IMR-90 (cell line): ENCODE results near the gene NINJ2. TPM values are rescaled to one million over a fixed set of nuclear protein-coding genes. Genes with fewer than 3 reads are reported as not detected.

Experiments used
- ATAC-seq: fragments of 200-7000 bp; cut with Tn5 transposase; 2 replicates; pipeline ENCODE4 v1.9.1; 2020; ENCODE audit warnings: low read depth, mild to moderate bottlenecking, moderate library complexity
- BruUV-seq: library from RNA; stranded (reverse); fragments of 400-500 nt; replicated peaks from 2 replicates; lab custom pipeline; 2021; lab: Mats Ljungman, UMichigan
- CTCF ChIA-PET: fragments of 300-600 bp; formaldehyde crosslinking; extraction: SDS; loops from one replicate; lab custom pipeline; 2021; ENCODE audit warnings: antibody characterized with exemption; lab: Yijun Ruan, JAX
- POLR2A ChIA-PET: fragments of 300-600 bp; sonication (Branson Sonifier 250); formaldehyde crosslinking; loops from one replicate; lab custom pipeline; 2022; ENCODE audit warnings: antibody characterized with exemption; ENCODE audit not compliant: unreplicated experiment; lab: Charles Lee
- DNase-seq: peaks from one replicate; pipeline ENCODE4 v3.0.0; 2013
- H2AFZ ChIP-seq: replicated peaks from 2 replicates; pipeline ENCODE3; 2013; ENCODE audit warnings: low read length, mild to moderate bottlenecking; ENCODE audit not compliant: poor library complexity
- H2AK5ac ChIP-seq: 2 replicates; pipeline ENCODE4 v1.6.1; 2013; ENCODE audit warnings: low read depth, low read length, inconsistent platforms
- H2AK9ac ChIP-seq: replicated peaks from 2 replicates; pipeline ENCODE3; 2013; ENCODE audit warnings: mild to moderate bottlenecking, low read depth, low read length, moderate library complexity; ENCODE audit not compliant: poor library complexity
- H2BK120ac ChIP-seq: 2 replicates; pipeline ENCODE4 v1.6.1; 2013; ENCODE audit warnings: low read depth, low read length, inconsistent platforms
- H2BK15ac ChIP-seq: 3 replicates; pipeline ENCODE4 v1.6.1; 2013; ENCODE audit warnings: low read depth, low read length, inconsistent platforms
- H2BK20ac ChIP-seq: 2 replicates; pipeline ENCODE4 v1.6.1; 2013; ENCODE audit warnings: low read depth, mild to moderate bottlenecking, inconsistent platforms, low read length, moderate library complexity
- H2BK5ac ChIP-seq: 2 replicates; pipeline ENCODE4 v1.6.1; 2013; ENCODE audit warnings: mild to moderate bottlenecking, low read depth, low read length, inconsistent platforms; ENCODE audit not compliant: poor library complexity, severe bottlenecking
- H3K14ac ChIP-seq: replicated peaks from 2 replicates; pipeline ENCODE4 v1.6.1; 2013; ENCODE audit warnings: low read depth, low read length, inconsistent platforms
- H3K18ac ChIP-seq: 2 replicates; pipeline ENCODE4 v1.6.1; 2013; ENCODE audit warnings: low read depth, low read length, control low read depth
- H3K23ac ChIP-seq: 2 replicates; pipeline ENCODE4 v1.6.1; 2013; ENCODE audit warnings: low read depth, low read length, inconsistent platforms
- H3K27ac ChIP-seq: 2 replicates; pipeline ENCODE4 v1.5.1; 2013; ENCODE audit warnings: mild to moderate bottlenecking, control low read depth, low read length; ENCODE audit not compliant: insufficient read depth
- H3K27me3 ChIP-seq: 2 replicates; pipeline ENCODE4 v1.6.1; 2013; ENCODE audit warnings: low read length; ENCODE audit not compliant: control insufficient read depth, insufficient read depth
- H3K36me3 ChIP-seq: 2 replicates; pipeline ENCODE4 v1.6.1; 2013; ENCODE audit warnings: low read length, mixed read lengths; ENCODE audit not compliant: control insufficient read depth, insufficient read depth
- H3K4ac ChIP-seq: 2 replicates; pipeline ENCODE4 v1.6.1; 2013; ENCODE audit warnings: low read depth, low read length, inconsistent platforms
- H3K4me1 ChIP-seq: 2 replicates; pipeline ENCODE4 v1.6.1; 2013; ENCODE audit warnings: low read length, mixed read lengths; ENCODE audit not compliant: control insufficient read depth, insufficient read depth
- H3K4me2 ChIP-seq: 2 replicates; pipeline ENCODE4 v1.6.1; 2013; ENCODE audit warnings: low read depth, mild to moderate bottlenecking, control low read depth, low read length, moderate library complexity
- H3K4me3 ChIP-seq: 2 replicates; pipeline ENCODE4 v1.5.1; 2013; ENCODE audit warnings: low read depth, mild to moderate bottlenecking, control low read depth, low read length, moderate library complexity; ENCODE audit not compliant: insufficient read depth
- H3K56ac ChIP-seq: 2 replicates; pipeline ENCODE4 v1.6.1; 2013; ENCODE audit warnings: low read length, inconsistent platforms; ENCODE audit not compliant: insufficient read depth; ENCODE audit errors: extremely low read depth
- H3K79me1 ChIP-seq, 2 experiments: 2 replicates each; pipeline ENCODE4 v1.6.1; 2013; ENCODE audit warnings: low read length in 2 of 2, inconsistent platforms in 1 of 2, low read depth in 1 of 2
- H3K9ac ChIP-seq: 2 replicates; pipeline ENCODE4 v1.6.1; 2013; ENCODE audit warnings: low read depth, low read length, control low read depth
- H3K9me1 ChIP-seq: 2 replicates; pipeline ENCODE4 v1.6.1; 2013; ENCODE audit warnings: low read length, inconsistent platforms; ENCODE audit not compliant: insufficient read depth
- H3K9me3 ChIP-seq: 2 replicates; pipeline ENCODE4 v1.6.1; 2013; ENCODE audit warnings: low read length; ENCODE audit not compliant: control insufficient read depth, insufficient read depth
- H4K20me1 ChIP-seq: 2 replicates; pipeline ENCODE4 v1.6.1; 2013; ENCODE audit warnings: low read length, inconsistent platforms; ENCODE audit not compliant: insufficient read depth
- H4K5ac ChIP-seq: 2 replicates; pipeline ENCODE4 v1.6.1; 2013; ENCODE audit warnings: mild to moderate bottlenecking, low read depth, low read length, control low read depth
- H4K8ac ChIP-seq, 2 experiments: 2 replicates each; pipeline ENCODE4 v1.6.1; 2013; ENCODE audit warnings: low read depth in 2 of 2, low read length in 2 of 2, control low read depth in 1 of 2, inconsistent platforms in 1 of 2
- H4K91ac ChIP-seq: 2 replicates; pipeline ENCODE4 v1.6.1; 2013; ENCODE audit warnings: low read depth, low read length, inconsistent platforms; ENCODE audit not compliant: insufficient read depth
- BHLHE40 ChIP-seq: fragments of 150-350 bp; IDR thresholded peaks from 2 replicates; pipeline ENCODE4 v1.6.1; 2016; ENCODE audit warnings: mild to moderate bottlenecking, low read depth, low read length
- CHD1 ChIP-seq: IDR thresholded peaks from 2 replicates; pipeline ENCODE4 v1.6.1; 2012; ENCODE audit warnings: low read depth, low read length, improper control_type of control experiment
- CTCF ChIP-seq: conservative IDR thresholded peaks from 2 replicates; pipeline ENCODE4 v1.5.1; 2012; ENCODE audit warnings: mild to moderate bottlenecking, low read depth, low read length, improper control_type of control experiment
- ELK1 ChIP-seq: fragments of 150-350 bp; IDR thresholded peaks from 2 replicates; pipeline ENCODE4 v1.6.1; 2016; ENCODE audit warnings: low read depth, mild to moderate bottlenecking, low read length, moderate library complexity, borderline replicate concordance
- FOS ChIP-seq: fragments of 150-350 bp; IDR thresholded peaks from 2 replicates; pipeline ENCODE4 v1.6.1; 2016; ENCODE audit warnings: low read depth, low read length
- MAFK ChIP-seq: IDR thresholded peaks from 2 replicates; pipeline ENCODE4 v1.6.1; 2012; ENCODE audit warnings: low read depth, low read length, improper control_type of control experiment
- MAZ ChIP-seq: IDR thresholded peaks from 2 replicates; pipeline ENCODE4 v1.6.1; 2012; ENCODE audit warnings: low read depth, mild to moderate bottlenecking, low read length, improper control_type of control experiment, moderate library complexity, borderline replicate concordance
- MXI1 ChIP-seq: IDR thresholded peaks from 2 replicates; pipeline ENCODE4 v1.6.1; 2012; ENCODE audit warnings: low read depth, mild to moderate bottlenecking, low read length, moderate library complexity, borderline replicate concordance
- NFE2L2 ChIP-seq: fragments of 150-350 bp; IDR thresholded peaks from 2 replicates; pipeline ENCODE4 v1.6.1; 2016; ENCODE audit warnings: low read depth, mild to moderate bottlenecking, low read length
- POLR2A ChIP-seq: IDR thresholded peaks from 2 replicates; pipeline ENCODE4 v1.6.1; 2012; ENCODE audit warnings: mild to moderate bottlenecking, low read depth, low read length
- RAD21 ChIP-seq: IDR thresholded peaks from 2 replicates; pipeline ENCODE4 v1.6.1; 2012; ENCODE audit warnings: low read length, improper control_type of control experiment
- RFX5 ChIP-seq: IDR thresholded peaks from 2 replicates; pipeline ENCODE4 v1.8.0; 2012; ENCODE audit warnings: low read depth, mild to moderate bottlenecking, low read length, moderate library complexity
- USF2 ChIP-seq: fragments of 150-350 bp; IDR thresholded peaks from 2 replicates; pipeline ENCODE4 v1.6.1; 2017; ENCODE audit warnings: mild to moderate bottlenecking, antibody characterized with exemption, low read length, low read depth
- WGBS, 2 experiments: methylation state at CpG; one replicate each; pipeline versions ENCODE4 v1.1.5 to v1.1.7; 2013; ENCODE audit warnings: missing lambda C conversion rate in 2 of 2; ENCODE audit not compliant: insufficient read length in 1 of 2; ENCODE audit errors: extremely low coverage in 2 of 2; 5-methylcytosine and 5-hydroxymethylcytosine counted together
- dilution Hi-C: fragments of 300-500 bp; cut with HindIII; formaldehyde crosslinking; loops from one replicate; pipeline ENCODE4 v1.14.3; 2018; ENCODE audit warnings: low sequenced_read_pairs; ENCODE audit not compliant: unreplicated experiment
- in situ Hi-C: fragments of 300-500 bp; cut with MboI; formaldehyde crosslinking; loops from 3 replicates; pipeline ENCODE4 v1.14.3; 2019; ENCODE audit warnings: low sequenced_read_pairs, inconsistent platforms, mixed read lengths
- intact Hi-C: fragments of 100-400 bp; cut with micrococcal nuclease; formaldehyde crosslinking; loops from 2 replicates; pipeline ENCODE4 v1.10.0; 2022
- polyA plus RNA-seq, 3 experiments: library from polyadenylated mRNA; depleted of rRNA; stranded (reverse); fragments of >200 nt; gene quantifications; 2 replicates each; pipeline ENCODE4 v1.2.3, GENCODE V29; 2012; ENCODE audit warnings: low replicate concordance in 1 of 3
- total RNA-seq: library from RNA; depleted of rRNA; stranded (reverse); fragments of >200 nt; gene quantifications from 2 replicates; pipeline ENCODE4 v1.2.3, GENCODE V29; 2012

The NINJ2 gene
- total and polyA plus RNA-seq, 2 of the 4 experiments (the other 2 are of a cell fraction), result not detected

GRCh38 chr12:569803-570434, 93.3 kb downstream of the NINJ2 start:
- Histone ChIP-seq H3K9me1 (peaks cover 16% of the 10 kb centered on the region), H3K4ac (peak overlapping the region; percentile 82), H3K23ac (no peak overlapping the region), H3K56ac (peak overlapping the region; percentile 23; the same call in 1 of the 2 replicates), H3K9ac (peak overlapping the region; percentile 53), H2AK5ac (peak overlapping the region; percentile 78; the same call in 1 of the 2 replicates), H2AK9ac (peak overlapping the region; percentile 97), H4K20me1 (no peaks in the 10 kb centered on the region), H2AFZ (peak overlapping the region; percentile 98), H4K91ac (peak overlapping the region; percentile 91), H3K18ac (peak overlapping the region; percentile 22; the same call in 1 of the 2 replicates), H3K9me3 (0 out of 2 replicates have a peak, but pooled peaks cover 2% of the 10 kb centered on the region), H3K27ac (peak overlapping the region; percentile 60), H2BK120ac (peak overlapping the region; percentile 88), H2BK20ac (peak overlapping the region; percentile 45; the same call in 1 of the 2 replicates), H3K4me1 (peaks cover 14% of the 10 kb centered on the region), H3K27me3 (peaks cover 15% of the 10 kb centered on the region), H3K36me3 (no peaks in the 10 kb centered on the region), H3K79me1 (peaks cover 0 to 17% of the 10 kb centered on the region in 2 experiments; a peak in 2 of 4 replicates), H3K14ac (peak overlapping the region; percentile 74; the same call in 1 of the 2 replicates), H2BK5ac (peak overlapping the region; percentile 67), H4K8ac (peak overlapping the region; percentile 59 to 89), H4K5ac (peak overlapping the region; percentile 59), H3K4me2 (peak overlapping the region; percentile 80), H3K4me3 (peak overlapping the region; percentile 65), H2BK15ac (peak overlapping the region; percentile 81; the same call in 2 of the 3 replicates)
- CTCF ChIA-PET, result interaction anchor here (0.6 to 2.7 kb wide), 7 partner anchors 10 to 523 kb away, joined by 3 to 19 read pairs (median 3); partner anchors contain the start of genes RAD52 and WNK1
- no TSS peak for BruUV-seq
- 2% methylated on average over 33 of the region's 44 CpGs; no CpG with 5 or more reads in 1 of the 2 experiments for WGBS, 2 experiments
- peak; percentile 70 for DNase-seq
- intact Hi-C loops (loop anchor here (1.0 to 10.0 kb wide), 6 partner anchors 181 to 522 kb away; partner anchors contain the start of gene RAD52), in situ Hi-C loops (loop anchor here (5.0 to 10.0 kb wide), 4 partner anchors 242 to 1015 kb away; no protein-coding TSS in a partner anchor), dilution Hi-C loops (no loop called here)
- POLR2A ChIA-PET, result interaction anchor here (0.7 kb wide), 1 partner anchor 554 kb away, joined by 3 read pairs; no protein-coding TSS in a partner anchor
- peak; percentile 81 for ATAC-seq
- TF ChIP-seq USF2 (0 out of 2 replicates have a peak, but pooled peaks have one; percentile 2), ELK1 (no peak), CTCF (peak; percentile 94), MXI1 (peak; percentile 92), RAD21 (peak; percentile 92), BHLHE40 (no peak), RFX5 (no peak), FOS (no peak), NFE2L2 (no peak), MAZ (peak; percentile 70; the same call in 1 of the 2 replicates), POLR2A (no peak; the same call in 1 of the 2 replicates), MAFK (no peak), CHD1 (no peak; the same call in 1 of the 2 replicates)
